Skeletal muscle tissue (tissue), 4 donors: Measurements from ENCODE around the gene EPS8. TPM values are rescaled to one million over a fixed set of nuclear protein-coding genes. Genes with fewer than 3 reads are reported as not detected.

Experiments
- H3K27ac ChIP-seq: one replicate; pipeline ENCODE4 v1.7.0; 2013; ENCODE audit warnings: mild to moderate bottlenecking, low read depth, low read length, inconsistent platforms
- H3K27me3 ChIP-seq, 3 donors: one replicate each; pipeline ENCODE4 v1.7.0; 2013; ENCODE audit warnings: low read length in 3 of 3; ENCODE audit not compliant: control insufficient read depth in 3 of 3, insufficient read depth in 3 of 3
- H3K36me3 ChIP-seq, 3 donors: one replicate each; pipeline ENCODE4 v1.7.0; 2013; ENCODE audit warnings: low read length in 3 of 3; ENCODE audit not compliant: control insufficient read depth in 3 of 3, insufficient read depth in 3 of 3
- H3K4me1 ChIP-seq, 3 donors: one replicate each; pipeline ENCODE4 v1.7.0; 2013; ENCODE audit warnings: low read length in 3 of 3, mild to moderate bottlenecking in 3 of 3; ENCODE audit not compliant: control insufficient read depth in 3 of 3, insufficient read depth in 3 of 3
- H3K4me3 ChIP-seq, 3 donors: one replicate each; pipeline ENCODE4 v1.7.0; 2013; ENCODE audit warnings: low read length in 3 of 3
- H3K9ac ChIP-seq, 3 donors: one replicate each; pipeline ENCODE4 v1.7.0; 2013; ENCODE audit warnings: low read length in 3 of 3, mild to moderate bottlenecking in 3 of 3, moderate library complexity in 2 of 3, low read depth in 1 of 3
- H3K9me3 ChIP-seq, 3 donors: one replicate each; pipeline ENCODE4 v1.7.0; 2013; ENCODE audit warnings: low read length in 3 of 3; ENCODE audit not compliant: control insufficient read depth in 3 of 3
- total RNA-seq: library from RNA; depleted of rRNA; stranded (reverse); fragments of >200 nt; gene quantifications from one replicate; pipeline ENCODE4 v1.2.3, GENCODE V29; 2014
- donor health status: Osteomylitis.

Gene EPS8
- total RNA-seq, 1 donor from 2014 or later: 27.7 TPM

DNA sequence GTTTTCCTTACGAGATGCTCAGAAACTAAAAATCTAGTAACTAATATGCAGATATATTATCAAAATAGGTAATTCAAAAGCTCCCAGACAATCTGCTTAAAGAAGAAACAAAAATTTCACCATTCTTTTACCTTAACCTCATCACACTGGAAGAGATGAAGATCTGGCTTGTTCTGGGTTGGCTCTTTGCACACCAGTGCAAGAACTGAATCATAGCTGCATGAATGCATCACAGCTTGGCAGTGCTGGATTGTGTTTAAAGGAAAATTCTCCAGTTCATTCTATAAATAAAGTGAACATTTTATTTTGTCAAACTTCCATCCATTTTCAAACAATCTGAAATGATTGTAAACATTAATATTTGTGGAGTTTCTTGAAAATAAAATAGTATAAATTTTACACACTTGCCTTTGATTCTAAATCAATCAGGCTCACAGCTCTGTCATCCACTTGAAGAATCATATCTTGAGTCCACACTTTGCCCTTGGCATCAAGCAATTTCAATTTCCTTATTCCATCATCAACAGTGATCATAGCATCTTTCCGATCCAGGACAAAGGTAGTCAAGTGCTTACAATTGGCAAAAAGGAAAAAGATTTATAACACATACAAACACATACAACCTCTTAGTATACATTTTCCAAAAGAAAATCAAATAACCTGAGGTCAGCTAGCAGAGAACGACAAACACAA, 119.8 kb downstream of the EPS8 start:
- no peak overlapping the region for H3K27ac ChIP-seq
- no peaks in the 10 kb centered on the region for H3K27me3 ChIP-seq
- H3K36me3 ChIP-seq: no peaks in the 10 kb centered on the region
- no peaks in the 10 kb centered on the region for H3K4me1 ChIP-seq
- H3K9ac ChIP-seq: no peak overlapping the region
- H3K9me3 ChIP-seq: no peaks in the 10 kb centered on the region
- H3K4me3 ChIP-seq: no peak overlapping the region

DNA sequence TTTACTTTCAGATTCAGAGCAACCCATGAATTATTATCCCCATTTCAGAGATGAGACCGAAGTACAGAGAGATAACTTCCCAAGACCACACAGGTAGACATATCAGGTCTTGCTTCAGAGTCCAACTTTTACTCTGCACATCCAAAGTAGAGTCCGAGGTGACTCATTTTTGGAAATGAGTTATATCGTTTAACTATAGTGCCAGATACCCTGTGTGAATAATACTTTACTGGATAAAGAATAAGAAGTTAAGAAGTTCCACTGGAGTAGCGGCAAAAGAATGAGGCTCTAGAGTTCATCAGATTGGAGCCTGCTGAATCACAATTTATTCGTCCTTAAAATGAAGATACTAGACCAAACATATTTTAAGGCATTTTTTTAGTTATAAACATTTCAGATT, 124.7 kb downstream of the EPS8 start:
- no peaks in the 10 kb centered on the region for H3K27me3 ChIP-seq
- no peaks in the 10 kb centered on the region for H3K9me3 ChIP-seq
- no peak overlapping the region for H3K27ac ChIP-seq
- peaks cover 0 to 2% (median 0%) of the 10 kb centered on the region in 3 donors for H3K36me3 ChIP-seq
- no peaks in the 10 kb centered on the region for H3K4me1 ChIP-seq
- H3K9ac ChIP-seq: no peak overlapping the region
- H3K4me3 ChIP-seq: no peak overlapping the region

DNA sequence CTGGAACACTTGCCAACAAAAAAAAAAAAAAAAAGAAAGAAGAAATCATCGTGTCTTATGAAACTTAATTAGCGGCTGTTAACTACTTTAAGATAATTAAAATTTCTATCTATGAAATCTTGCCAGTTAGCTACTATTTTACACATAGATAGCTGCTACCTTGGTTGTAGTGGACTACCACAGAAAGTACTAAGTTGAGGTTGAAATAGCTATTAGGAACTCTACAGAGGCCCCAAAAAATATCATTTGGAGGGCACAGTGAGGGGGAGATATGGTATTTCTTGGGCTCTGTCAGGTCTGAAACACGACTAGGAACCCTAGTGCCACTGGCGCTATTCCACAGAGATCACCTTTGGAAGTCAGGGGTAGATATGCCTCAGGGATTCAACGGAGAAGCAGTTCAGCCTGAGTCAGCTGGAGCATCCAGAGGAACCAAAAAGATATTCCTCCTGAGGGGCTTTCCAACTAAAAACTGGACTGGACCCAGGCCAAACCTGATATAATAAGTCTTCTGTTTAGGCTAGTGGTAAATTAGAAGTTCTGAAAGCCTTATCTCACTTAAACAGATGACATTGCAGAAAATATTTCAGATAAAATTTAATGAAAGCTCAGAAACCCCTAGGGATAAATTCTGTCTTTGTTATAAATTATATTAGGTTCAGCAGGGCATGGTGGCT, 126.1 kb downstream of the EPS8 start:
- Histone ChIP-seq H3K9me3 (no peaks in the 10 kb centered on the region), H3K4me3 (no peak overlapping the region), H3K36me3 (peaks cover 0 to 8% (median 4%) of the 10 kb centered on the region in 3 donors), H3K4me1 (no peaks in the 10 kb centered on the region), H3K9ac (no peak overlapping the region), H3K27ac (no peak overlapping the region), H3K27me3 (no peaks in the 10 kb centered on the region)

DNA sequence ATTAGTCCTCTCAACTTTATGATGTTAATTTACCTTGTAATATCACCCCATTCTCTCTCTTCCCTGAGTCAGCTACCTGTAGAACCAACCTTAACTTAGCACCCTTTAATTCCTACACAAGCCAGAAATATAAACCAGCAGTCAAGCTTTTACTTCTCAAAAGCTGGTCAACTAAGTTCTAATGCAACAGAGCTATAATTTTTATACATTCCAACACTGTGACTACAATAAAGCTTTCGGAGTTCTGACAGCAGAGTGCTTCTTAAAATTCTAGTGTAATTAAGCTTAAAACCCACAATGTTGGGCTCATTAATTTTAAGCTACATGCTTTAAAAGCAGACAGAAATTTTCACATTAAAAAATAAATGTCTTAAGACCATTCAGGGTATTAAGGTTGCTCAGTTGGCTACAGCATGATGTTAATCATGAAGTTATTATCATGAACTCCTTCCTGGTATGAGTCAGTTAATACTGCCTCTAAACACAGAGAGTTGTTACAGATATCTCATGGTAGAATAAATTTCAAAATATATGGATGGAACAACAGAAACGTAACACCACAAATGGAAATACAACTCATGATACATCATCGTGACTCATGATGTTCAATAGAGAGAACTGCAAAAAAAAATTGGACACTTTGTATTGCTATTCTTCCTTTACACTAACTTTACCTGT, 126.7 kb downstream of the EPS8 start:
- Histone ChIP-seq H3K27me3 (no peaks in the 10 kb centered on the region), H3K9ac (no peak overlapping the region), H3K4me3 (no peak overlapping the region), H3K36me3 (peaks cover 0 to 11% (median 10%) of the 10 kb centered on the region in 3 donors), H3K9me3 (no peaks in the 10 kb centered on the region), H3K27ac (no peak overlapping the region), H3K4me1 (no peaks in the 10 kb centered on the region)

DNA sequence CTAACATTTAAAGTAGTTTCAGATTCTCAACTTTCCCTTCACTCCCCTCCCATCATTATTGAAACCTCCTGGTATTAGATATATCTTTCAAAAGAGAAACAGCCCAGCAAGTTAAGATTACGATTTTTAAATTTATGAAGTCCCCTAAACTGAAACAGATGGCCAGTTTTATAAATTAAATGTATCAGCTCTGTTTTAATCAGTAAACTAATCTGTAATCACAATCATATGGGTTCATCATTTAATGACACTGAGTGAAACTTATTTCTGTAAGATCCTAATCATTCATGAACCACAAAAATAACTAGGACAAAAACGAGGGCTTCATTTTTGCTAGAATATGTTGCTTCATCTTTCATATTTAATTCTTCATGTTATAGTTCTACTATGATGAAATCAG, 137.8 kb downstream of the EPS8 start:
- H3K9me3 ChIP-seq: no peaks in the 10 kb centered on the region
- H3K27ac ChIP-seq: no peak overlapping the region
- H3K36me3 ChIP-seq: peaks cover 0 to 19% (median 2%) of the 10 kb centered on the region in 3 donors
- H3K4me1 ChIP-seq: no peaks in the 10 kb centered on the region
- H3K4me3 ChIP-seq: no peak overlapping the region
- no peak overlapping the region for H3K9ac ChIP-seq
- no peaks in the 10 kb centered on the region for H3K27me3 ChIP-seq

DNA sequence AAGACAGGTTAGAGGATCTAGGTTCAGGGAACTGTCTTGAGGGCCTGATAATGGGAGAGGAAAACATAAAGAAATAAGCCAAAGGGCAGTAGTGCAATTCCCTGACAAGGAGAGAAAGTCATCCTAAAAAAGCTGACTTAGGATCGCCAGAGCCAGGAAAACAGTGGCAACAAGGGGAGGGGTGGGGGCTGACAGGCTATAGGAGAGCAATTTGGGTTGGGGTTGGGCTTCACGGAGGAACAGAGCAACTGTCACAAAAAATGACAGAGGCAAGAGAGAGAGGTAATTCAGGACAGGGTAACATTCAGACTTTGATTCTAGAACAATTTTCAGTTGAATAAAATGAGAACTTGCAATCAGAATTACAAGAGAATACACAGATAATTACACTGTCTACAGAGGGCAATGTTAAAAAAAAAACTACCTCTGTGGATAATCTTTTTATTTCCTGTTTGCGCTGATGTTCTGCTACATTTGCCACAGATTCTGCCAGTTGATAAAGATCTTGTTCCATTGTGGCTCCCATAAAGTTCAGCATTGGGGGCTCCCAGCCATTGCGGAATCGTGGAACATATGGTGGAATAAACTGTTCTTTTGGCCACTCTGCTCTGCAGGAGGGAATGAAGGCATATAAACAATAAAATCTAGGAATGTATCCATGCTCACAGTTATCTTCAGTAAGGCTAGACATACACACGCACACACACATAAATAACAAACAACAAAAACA, 138.6 kb downstream of the EPS8 start:
- Histone ChIP-seq H3K27ac (no peak overlapping the region), H3K27me3 (no peaks in the 10 kb centered on the region), H3K9ac (no peak overlapping the region), H3K9me3 (no peaks in the 10 kb centered on the region), H3K4me3 (no peak overlapping the region), H3K4me1 (no peaks in the 10 kb centered on the region), H3K36me3 (peaks cover 0 to 17% (median 0%) of the 10 kb centered on the region in 3 donors)

DNA sequence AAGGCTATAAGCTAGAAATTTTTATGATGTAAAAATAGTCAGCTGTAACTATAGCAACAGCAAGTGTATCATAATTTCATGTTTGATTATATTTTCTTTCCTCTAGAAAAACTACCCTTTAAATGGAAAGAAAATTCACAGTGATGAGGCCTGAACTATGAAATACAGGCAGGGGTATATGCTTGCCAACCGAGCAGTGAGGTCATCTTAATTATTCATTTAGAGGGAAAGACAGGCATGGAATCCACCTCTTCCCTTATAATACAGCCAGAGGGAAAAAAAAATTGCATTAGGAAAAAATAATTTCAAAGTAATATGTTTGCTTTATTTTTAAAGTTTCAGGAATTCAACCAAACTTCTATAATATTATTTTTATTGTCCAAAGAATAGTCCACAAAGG, 139.8 kb downstream of the EPS8 start:
- H3K27me3 ChIP-seq: no peaks in the 10 kb centered on the region
- no peaks in the 10 kb centered on the region for H3K4me1 ChIP-seq
- no peak overlapping the region for H3K9ac ChIP-seq
- no peak overlapping the region for H3K4me3 ChIP-seq
- no peaks in the 10 kb centered on the region for H3K9me3 ChIP-seq
- no peak overlapping the region for H3K27ac ChIP-seq
- peaks cover 0 to 14% (median 0%) of the 10 kb centered on the region in 3 donors for H3K36me3 ChIP-seq

DNA sequence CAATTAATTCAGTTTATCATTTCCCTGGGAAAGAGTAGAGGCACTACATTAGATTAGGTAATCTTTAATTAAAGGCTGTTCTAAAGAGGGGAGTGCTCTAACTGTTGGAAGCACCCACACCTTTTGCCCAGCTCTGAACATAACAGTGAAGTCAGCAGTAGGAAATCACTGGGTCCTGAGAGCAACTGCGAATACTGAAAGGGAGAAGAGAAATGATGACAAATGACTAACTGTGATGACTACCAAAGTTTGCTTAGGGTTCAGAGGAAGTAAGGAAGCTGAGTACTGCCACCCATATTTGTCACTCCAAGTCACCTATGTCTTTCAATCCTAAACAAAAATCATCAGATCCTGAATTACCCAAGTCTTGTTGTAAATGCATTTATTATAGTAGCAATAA, 140.6 kb downstream of the EPS8 start:
- no peaks in the 10 kb centered on the region for H3K4me1 ChIP-seq
- H3K27ac ChIP-seq: no peak overlapping the region
- H3K27me3 ChIP-seq: no peaks in the 10 kb centered on the region
- H3K9ac ChIP-seq: no peak overlapping the region
- H3K9me3 ChIP-seq: no peaks in the 10 kb centered on the region
- no peak overlapping the region for H3K4me3 ChIP-seq
- peaks cover 0 to 18% (median 0%) of the 10 kb centered on the region in 3 donors for H3K36me3 ChIP-seq

DNA sequence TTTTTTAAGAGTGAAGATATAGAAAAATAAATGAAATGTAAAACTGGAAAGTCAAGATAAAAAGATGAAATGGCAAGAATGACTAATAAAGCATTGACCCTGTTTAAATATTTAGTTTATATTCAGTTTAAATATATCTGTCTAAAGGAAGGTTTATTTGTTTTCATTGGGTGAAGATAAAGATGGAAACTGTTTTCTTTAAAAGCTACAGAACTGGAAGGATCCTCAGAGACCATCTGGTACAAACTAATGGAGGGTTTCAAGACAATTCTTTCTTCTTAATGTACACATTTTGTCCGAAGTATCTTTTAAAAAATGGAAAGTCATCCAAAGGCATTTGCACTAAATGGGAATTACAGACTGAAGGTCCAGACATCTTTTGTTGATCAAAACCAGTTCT, 142.6 kb downstream of the EPS8 start:
- Histone ChIP-seq H3K4me1 (no peaks in the 10 kb centered on the region), H3K27me3 (no peaks in the 10 kb centered on the region), H3K9ac (no peak overlapping the region), H3K9me3 (no peaks in the 10 kb centered on the region), H3K36me3 (peaks cover 0 to 20% (median 0%) of the 10 kb centered on the region in 3 donors), H3K27ac (no peak overlapping the region), H3K4me3 (no peak overlapping the region)
